ENCODE data around the gene SIGLEC5.

GRCh38 chr19:51567583-51567982 is 62.6 kb downstream of the SIGLEC5 start:
- TF ChIP-seq YY1 (IDR thresholded peaks at IDR 0.05; ENCODE audit: insufficient read depth, insufficient read length) (no peak), ZNF274 (IDR thresholded peaks at IDR 0.05; ENCODE audit: low read depth, low read length) (no peak), SUZ12 (IDR thresholded peaks at IDR 0.05; ENCODE audit: extremely low read depth, insufficient read depth, insufficient read length) (no peak)
